PFSK-1 (cell line): Measurements from ENCODE around the gene OLFML2A.

Experiments used
- FOXP2 ChIP-seq: optimal IDR thresholded peaks from 2 replicates; pipeline ENCODE3; 2011; ENCODE audit warnings: borderline replicate concordance, control low read depth, inconsistent platforms; ENCODE audit not compliant: insufficient read depth; ENCODE audit errors: extremely low read length, extremely low read depth
- POLR2AphosphoS5 ChIP-seq: IDR thresholded peaks from 2 replicates; pipeline ENCODE4 v1.6.1; 2012; ENCODE audit warnings: low read depth, mild to moderate bottlenecking, control low read depth, low read length, moderate library complexity
- SIN3A ChIP-seq: IDR thresholded peaks from 2 replicates; pipeline ENCODE4 v1.6.1; 2012; ENCODE audit warnings: mild to moderate bottlenecking, low read length, moderate library complexity, borderline replicate concordance; ENCODE audit not compliant: insufficient read depth
- TAF1 ChIP-seq: IDR thresholded peaks from 2 replicates; pipeline ENCODE4 v1.6.1; 2012; ENCODE audit warnings: low read length, control low read depth, borderline replicate concordance; ENCODE audit not compliant: insufficient read depth
- TF ChIP-seq, protein P1 (sequence below), 2 experiments: IDR thresholded peaks; 2 replicates each; pipeline versions ENCODE4 v1.6.1 to v1.8.0; 2011 to 2012; ENCODE audit warnings: low read depth in 2 of 2, low read length in 2 of 2, control low read depth in 1 of 2, inconsistent platforms in 1 of 2, mild to moderate bottlenecking in 1 of 2, moderate library complexity in 1 of 2; ENCODE audit not compliant: insufficient read depth in 1 of 2

DNA sequence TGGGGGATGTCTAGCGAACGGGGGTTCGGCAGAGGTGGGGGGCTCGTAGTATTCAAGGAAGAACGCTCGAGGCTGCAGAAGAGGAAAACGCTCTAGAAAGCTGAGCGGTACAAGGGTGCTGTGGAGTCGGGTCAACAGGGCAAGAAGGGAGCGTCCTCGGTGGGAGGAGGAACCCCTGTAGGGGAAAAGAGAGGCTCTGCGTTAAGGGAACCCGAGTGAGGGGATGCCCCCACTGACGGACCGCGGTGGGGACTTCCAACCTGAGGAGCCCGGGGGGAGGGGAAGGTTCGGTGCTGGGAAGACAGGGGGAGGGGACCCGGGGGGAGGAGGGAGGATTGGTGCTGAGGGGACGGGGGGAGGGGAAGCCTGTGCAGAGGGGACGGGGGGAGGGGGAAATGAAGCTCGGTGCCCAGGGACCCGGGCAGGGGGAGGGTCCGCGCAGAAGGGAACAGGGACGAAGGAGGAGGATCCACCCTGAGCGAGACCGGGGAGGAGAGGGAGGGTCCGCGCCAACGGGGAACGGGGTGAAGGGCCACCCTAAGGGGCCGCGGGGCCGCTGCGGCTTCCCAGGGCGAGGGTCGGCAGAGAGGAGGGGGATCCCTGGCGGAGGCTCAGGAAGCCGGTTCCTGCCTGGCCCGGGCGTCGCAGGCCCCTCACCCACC lies 6.4 kb upstream of the OLFML2A start:
- TF ChIP-seq POLR2AphosphoS5 (no peak), TAF1 (no peak), SIN3A (no peak), FOXP2 (no peak)
- TF ChIP-seq, protein P1, sequence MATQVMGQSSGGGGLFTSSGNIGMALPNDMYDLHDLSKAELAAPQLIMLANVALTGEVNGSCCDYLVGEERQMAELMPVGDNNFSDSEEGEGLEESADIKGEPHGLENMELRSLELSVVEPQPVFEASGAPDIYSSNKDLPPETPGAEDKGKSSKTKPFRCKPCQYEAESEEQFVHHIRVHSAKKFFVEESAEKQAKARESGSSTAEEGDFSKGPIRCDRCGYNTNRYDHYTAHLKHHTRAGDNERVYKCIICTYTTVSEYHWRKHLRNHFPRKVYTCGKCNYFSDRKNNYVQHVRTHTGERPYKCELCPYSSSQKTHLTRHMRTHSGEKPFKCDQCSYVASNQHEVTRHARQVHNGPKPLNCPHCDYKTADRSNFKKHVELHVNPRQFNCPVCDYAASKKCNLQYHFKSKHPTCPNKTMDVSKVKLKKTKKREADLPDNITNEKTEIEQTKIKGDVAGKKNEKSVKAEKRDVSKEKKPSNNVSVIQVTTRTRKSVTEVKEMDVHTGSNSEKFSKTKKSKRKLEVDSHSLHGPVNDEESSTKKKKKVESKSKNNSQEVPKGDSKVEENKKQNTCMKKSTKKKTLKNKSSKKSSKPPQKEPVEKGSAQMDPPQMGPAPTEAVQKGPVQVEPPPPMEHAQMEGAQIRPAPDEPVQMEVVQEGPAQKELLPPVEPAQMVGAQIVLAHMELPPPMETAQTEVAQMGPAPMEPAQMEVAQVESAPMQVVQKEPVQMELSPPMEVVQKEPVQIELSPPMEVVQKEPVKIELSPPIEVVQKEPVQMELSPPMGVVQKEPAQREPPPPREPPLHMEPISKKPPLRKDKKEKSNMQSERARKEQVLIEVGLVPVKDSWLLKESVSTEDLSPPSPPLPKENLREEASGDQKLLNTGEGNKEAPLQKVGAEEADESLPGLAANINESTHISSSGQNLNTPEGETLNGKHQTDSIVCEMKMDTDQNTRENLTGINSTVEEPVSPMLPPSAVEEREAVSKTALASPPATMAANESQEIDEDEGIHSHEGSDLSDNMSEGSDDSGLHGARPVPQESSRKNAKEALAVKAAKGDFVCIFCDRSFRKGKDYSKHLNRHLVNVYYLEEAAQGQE (IDR thresholded peaks at IDR 0.05; ENCODE audit: insufficient read depth in 1 of 2, low read depth in 2 of 2, low read length in 2 of 2) = no peak
